ENCODE results near the gene C15orf40.
"Not testable (repeated sequence)": the region's sequence is repeated elsewhere in the genome, so short reads cannot be mapped to it uniquely, and the experiment has no call there.

The C15orf40 gene

DNA sequence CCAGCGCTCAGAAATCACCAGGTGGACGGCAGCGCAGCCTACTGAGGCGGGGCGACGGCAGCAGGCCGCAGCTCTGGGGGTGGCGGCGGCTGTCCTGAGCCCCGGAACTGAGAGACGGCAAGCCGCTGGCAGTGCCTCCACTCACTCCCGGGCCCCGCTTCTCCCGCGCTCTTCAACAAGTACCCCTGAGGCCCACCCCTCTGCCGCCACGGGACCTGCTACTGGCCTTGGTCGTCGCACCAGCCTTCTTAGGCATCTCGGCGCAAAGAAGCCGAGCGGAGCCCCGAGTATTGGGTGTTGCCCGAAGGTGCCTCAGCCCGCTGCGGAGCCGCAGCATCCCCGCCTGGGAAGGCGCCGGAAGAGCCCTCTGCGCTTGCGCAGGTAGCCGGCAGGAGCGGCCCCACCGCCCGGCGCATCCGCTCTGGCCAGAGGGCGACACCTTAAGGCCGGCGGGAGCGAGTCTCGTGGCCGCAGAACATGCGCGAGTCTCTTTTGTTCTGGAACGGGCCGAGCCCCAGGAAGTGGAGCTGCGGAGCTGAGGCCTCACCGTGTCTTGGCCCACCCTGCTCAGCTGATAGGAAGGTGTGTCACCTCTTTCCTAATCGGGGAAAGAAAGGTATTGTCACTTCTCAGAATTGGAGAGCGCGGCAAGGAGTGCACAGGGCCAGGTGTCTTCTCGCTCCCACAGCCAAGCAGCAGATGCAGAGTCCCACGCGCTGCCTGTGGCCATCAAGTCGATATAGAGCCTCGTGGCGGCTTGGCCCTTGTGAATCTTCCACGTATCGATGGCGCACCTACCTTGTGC is at the start of gene C15orf40:
Gene C15orf40, minus strand, starts transcription at position 369 of the 805 bp plus-strand sequence. Its CDS starts 32 bp downstream, at position 337.
- H3K9ac ChIP-seq (ENCODE audit: low read depth, low read length), result peak within 1 kb of the TSS; percentile 80
- no peak within 1 kb of the TSS for H3K27ac ChIP-seq (ENCODE audit: low read length)
- no peaks in the 10 kb centered on the region for H3K4me1 ChIP-seq (ENCODE audit: insufficient read depth, low read length)
- H3K9me3 ChIP-seq (ENCODE audit: insufficient read depth, low read depth, low read length), result no peaks in the 10 kb centered on the region
- no peaks in the 10 kb centered on the region for H3K27me3 ChIP-seq (ENCODE audit: insufficient read depth, low read length)
- H3K4me3 ChIP-seq (ENCODE audit: low read length), result peak within 1 kb of the TSS; percentile 71
- peaks cover 24% of the 10 kb centered on the region for H3K36me3 ChIP-seq (ENCODE audit: insufficient read depth, low read depth, low read length)

DNA sequence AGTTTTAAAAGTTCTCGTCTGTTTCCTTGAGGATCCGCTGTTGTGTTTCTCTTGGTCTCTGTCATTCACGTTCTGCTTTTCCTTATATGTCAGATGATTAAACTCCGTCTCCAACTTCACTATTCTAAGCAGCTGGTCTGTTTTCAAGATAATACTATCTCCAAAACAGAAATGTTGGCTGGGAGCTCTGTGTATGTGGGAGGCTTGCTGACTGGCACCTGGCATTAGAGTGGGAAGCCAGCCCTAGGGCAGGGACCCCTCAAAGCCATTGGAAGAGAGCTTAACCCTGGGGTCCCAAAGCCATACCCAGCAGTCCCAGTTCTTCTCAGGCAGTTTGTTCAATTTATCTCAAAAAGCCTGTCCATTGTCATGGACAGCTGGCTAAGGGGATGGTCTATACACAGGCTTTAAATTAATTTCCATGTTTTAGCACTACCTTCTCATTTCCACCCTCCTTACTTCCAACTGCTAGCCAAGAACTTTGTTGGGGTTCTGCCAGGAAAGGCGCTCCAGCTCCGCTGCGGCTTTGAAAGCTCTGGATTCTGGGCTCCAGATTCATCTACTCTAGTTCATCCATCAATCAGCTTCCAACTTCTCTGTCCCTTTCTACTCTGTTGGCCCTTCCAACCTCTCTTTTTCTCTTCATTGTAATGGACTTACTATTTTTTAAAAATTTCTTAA is 46.4 kb upstream of the C15orf40 start:
- Histone ChIP-seq H3K4me1 (ENCODE audit: insufficient read depth, low read length) (peaks cover 15% of the 10 kb centered on the region; the same call in 1 of the 2 replicates), H3K27ac (ENCODE audit: low read length) (peak overlapping the region; percentile 3), H3K9ac (ENCODE audit: low read depth, low read length) (peak overlapping the region; percentile 24; the same call in 1 of the 2 replicates), H3K36me3 (ENCODE audit: insufficient read depth, low read depth, low read length) (peaks cover 52% of the 10 kb centered on the region), H3K4me3 (ENCODE audit: low read length) (peak overlapping the region; percentile 9; the same call in 1 of the 2 replicates), H3K9me3 (ENCODE audit: insufficient read depth, low read depth, low read length) (no peaks in the 10 kb centered on the region), H3K27me3 (ENCODE audit: insufficient read depth, low read length) (no peaks in the 10 kb centered on the region)

DNA sequence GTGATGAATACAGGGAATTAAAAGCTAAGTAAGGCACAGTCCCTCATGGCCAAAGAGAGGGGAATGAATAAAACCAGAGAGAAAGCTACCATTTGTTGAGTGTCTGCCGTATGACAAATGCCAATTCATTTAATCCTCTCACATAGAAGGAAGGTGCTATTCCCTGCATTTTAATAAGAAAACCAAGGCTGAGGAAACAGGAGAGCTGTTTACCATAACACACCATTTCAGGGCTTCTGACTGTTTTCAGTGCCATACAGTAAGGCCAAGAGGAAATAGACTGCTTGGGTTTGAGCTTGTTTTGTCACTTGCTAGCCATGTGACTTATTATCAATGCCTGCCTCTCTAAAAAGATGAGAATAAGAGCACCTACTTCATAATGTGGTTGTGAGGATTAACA is 45.6 kb upstream of the C15orf40 start:
- peaks cover 15% of the 10 kb centered on the region; the same call in 1 of the 2 replicates for H3K4me1 ChIP-seq (ENCODE audit: insufficient read depth, low read length)
- H3K27ac ChIP-seq (ENCODE audit: low read length), result peak overlapping the region; percentile 51
- no peaks in the 10 kb centered on the region for H3K27me3 ChIP-seq (ENCODE audit: insufficient read depth, low read length)
- H3K9me3 ChIP-seq (ENCODE audit: insufficient read depth, low read depth, low read length), result no peaks in the 10 kb centered on the region
- peaks cover 51% of the 10 kb centered on the region for H3K36me3 ChIP-seq (ENCODE audit: insufficient read depth, low read depth, low read length)
- peak overlapping the region; percentile 9; the same call in 1 of the 2 replicates for H3K4me3 ChIP-seq (ENCODE audit: low read length)
- H3K9ac ChIP-seq (ENCODE audit: low read depth, low read length), result peak overlapping the region; percentile 24; the same call in 1 of the 2 replicates

DNA sequence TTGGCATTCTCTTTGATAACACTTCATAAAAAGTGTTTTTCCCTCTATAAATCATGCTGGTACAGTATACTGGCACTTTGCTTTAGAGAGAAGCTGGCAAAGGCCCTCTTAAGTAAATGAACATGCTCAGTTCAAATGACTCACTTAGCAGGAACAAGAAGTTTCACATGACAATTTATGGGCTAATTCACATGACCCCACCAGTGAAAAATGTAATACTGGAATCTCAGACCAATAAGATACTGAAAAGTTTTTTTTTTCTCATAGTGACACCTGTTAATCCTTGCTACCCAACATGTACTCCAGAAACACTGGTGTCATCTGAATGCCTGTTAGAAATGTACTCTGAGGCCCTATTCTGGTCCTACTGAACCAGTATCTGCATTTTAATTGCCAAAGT is 41.7 kb upstream of the C15orf40 start:
- Histone ChIP-seq H3K27ac (ENCODE audit: low read length) (no peak overlapping the region), H3K4me3 (ENCODE audit: low read length) (no peak overlapping the region), H3K9me3 (ENCODE audit: insufficient read depth, low read depth, low read length) (no peaks in the 10 kb centered on the region), H3K9ac (ENCODE audit: low read depth, low read length) (no peak overlapping the region), H3K36me3 (ENCODE audit: insufficient read depth, low read depth, low read length) (peaks cover 73% of the 10 kb centered on the region), H3K27me3 (ENCODE audit: insufficient read depth, low read length) (no peaks in the 10 kb centered on the region), H3K4me1 (ENCODE audit: insufficient read depth, low read length) (peaks cover 14% of the 10 kb centered on the region; the same call in 1 of the 2 replicates)

DNA sequence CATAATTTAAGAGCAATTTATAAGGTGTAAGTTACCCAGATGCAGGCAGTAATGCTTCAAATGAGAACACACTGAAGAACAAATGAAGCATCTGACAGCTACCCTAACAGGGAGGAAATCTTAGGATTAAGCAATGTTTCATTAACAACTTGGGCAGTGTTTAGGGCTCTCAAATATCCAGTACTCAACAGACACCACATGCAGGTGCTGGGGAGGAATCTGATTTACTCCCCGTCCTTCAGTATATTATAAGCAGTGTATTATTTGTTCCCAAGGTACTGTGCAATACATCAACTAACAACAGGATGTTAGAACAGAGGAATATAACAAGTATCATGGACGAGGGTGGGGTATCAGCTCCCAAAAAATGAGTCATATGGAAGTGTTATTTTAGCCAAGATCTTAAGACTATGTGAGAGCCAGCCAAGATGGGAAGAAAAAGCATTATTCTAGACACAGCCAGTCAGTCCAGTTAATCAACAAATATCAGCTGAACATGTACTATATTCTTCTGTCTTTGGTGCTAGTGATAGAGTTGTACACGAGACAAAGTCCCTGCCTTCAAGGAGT is 35.2 kb upstream of the C15orf40 start:
- Histone ChIP-seq H3K4me1 (ENCODE audit: insufficient read depth, low read length) (no peaks in the 10 kb centered on the region), H3K36me3 (ENCODE audit: insufficient read depth, low read depth, low read length) (peaks cover 81% of the 10 kb centered on the region), H3K27me3 (ENCODE audit: insufficient read depth, low read length) (no peaks in the 10 kb centered on the region), H3K9ac (ENCODE audit: low read depth, low read length) (no peak overlapping the region), H3K4me3 (ENCODE audit: low read length) (no peak overlapping the region), H3K27ac (ENCODE audit: low read length) (no peak overlapping the region), H3K9me3 (ENCODE audit: insufficient read depth, low read depth, low read length) (no peaks in the 10 kb centered on the region)

DNA sequence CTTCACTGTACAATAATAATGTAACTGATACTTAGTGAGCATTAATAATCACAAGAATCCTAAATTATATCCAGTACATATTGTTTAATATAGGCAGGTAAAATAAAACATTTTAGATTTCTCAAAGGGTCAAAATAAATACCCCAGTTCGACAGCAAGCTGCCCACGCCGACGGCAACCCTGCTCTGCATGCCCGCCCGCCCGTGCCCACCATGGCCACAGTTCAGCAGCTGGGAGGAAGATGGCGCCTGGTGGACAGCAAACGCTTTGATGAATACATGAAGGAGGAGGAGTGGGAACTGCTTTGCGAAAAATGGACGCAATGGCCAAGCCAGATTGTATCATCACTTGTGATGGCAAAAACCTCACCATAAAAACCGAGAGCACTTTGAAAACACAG is 32.7 kb upstream of the C15orf40 start:
- H3K9ac ChIP-seq (ENCODE audit: low read depth, low read length), result no peak overlapping the region
- peaks cover 86% of the 10 kb centered on the region for H3K36me3 ChIP-seq (ENCODE audit: insufficient read depth, low read depth, low read length)

DNA sequence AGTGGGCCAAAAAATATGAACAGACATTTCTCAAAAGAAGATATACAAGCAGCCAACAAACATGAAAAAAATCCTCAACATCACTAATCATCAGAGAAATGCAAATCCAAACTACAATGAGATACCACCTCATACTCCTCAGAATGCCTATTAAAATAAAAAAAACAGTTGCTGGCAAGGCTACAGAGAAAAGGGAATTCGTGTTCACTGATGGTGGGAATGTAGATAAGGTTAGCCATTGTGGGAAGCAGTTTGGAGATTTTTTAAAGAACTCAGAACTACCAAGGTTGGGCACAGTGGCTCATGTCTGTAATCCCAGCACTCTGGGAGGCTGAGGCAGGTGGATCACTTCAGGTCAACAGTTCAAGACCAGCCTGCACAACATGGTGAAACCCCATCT is 27.8 kb upstream of the C15orf40 start:
- Histone ChIP-seq H3K9me3 (ENCODE audit: insufficient read depth, low read depth, low read length) (no peaks in the 10 kb centered on the region), H3K4me1 (ENCODE audit: insufficient read depth, low read length) (no peaks in the 10 kb centered on the region), H3K27ac (ENCODE audit: low read length) (no peak overlapping the region), H3K4me3 (ENCODE audit: low read length) (no peak overlapping the region), H3K27me3 (ENCODE audit: insufficient read depth, low read length) (no peaks in the 10 kb centered on the region), H3K9ac (ENCODE audit: low read depth, low read length) (no peak overlapping the region), H3K36me3 (ENCODE audit: insufficient read depth, low read depth, low read length) (peaks cover 61% of the 10 kb centered on the region)

More for the DNA sequence above, 32.7 kb upstream of the C15orf40 start:
- H3K4me1 ChIP-seq (ENCODE audit: insufficient read depth, low read length), result no peaks in the 10 kb centered on the region
- no peak overlapping the region for H3K4me3 ChIP-seq (ENCODE audit: low read length)
- no peak overlapping the region for H3K27ac ChIP-seq (ENCODE audit: low read length)
- H3K27me3 ChIP-seq (ENCODE audit: insufficient read depth, low read length), result no peaks in the 10 kb centered on the region
- H3K9me3 ChIP-seq (ENCODE audit: insufficient read depth, low read depth, low read length), result no peaks in the 10 kb centered on the region

DNA sequence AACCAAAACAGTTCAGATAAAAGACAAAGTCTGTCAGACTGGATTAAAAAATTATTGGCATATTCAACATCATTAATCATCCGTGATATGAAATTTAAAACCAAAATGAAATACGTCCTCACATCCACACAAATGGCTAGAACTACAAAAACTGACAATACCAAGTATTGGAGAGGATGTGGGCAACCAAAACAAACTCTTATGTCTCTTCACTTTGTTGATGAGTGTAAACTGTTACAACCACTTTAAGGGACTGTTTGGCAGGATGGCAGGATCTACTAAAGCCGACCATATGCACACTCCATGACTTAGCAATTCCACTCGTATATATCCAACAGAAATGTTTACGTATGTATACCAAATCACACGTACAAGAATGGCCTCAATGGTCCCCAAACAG is 24.8 kb upstream of the C15orf40 start:
- no peaks in the 10 kb centered on the region for H3K4me1 ChIP-seq (ENCODE audit: insufficient read depth, low read length)

DNA sequence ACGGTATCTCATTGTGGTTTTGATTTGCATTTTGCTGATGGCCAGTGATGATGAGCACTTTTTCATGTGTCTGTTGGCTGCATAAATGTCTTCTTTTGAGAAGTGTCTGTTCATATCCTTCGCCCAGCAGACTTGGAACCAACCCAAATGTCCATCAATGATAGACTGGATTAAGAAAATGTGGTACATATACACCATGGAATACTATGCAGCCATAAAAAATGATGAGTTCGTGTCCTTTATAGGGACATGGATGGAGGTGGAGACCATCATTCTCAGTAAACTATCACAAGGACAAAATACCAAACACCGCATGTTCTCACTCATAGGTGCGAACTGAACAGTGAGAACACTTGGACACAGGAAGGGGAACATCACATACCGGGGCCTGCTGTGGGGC is 19.8 kb upstream of the C15orf40 start:
- H3K27ac ChIP-seq (ENCODE audit: low read length); H3K9me3 ChIP-seq (ENCODE audit: insufficient read depth, low read depth, low read length); H3K27me3 ChIP-seq (ENCODE audit: insufficient read depth, low read length); H3K4me1 ChIP-seq (ENCODE audit: insufficient read depth, low read length); H3K9ac ChIP-seq (ENCODE audit: low read depth, low read length); H3K4me3 ChIP-seq (ENCODE audit: low read length): not testable (repeated sequence)
- H3K36me3 ChIP-seq (ENCODE audit: insufficient read depth, low read depth, low read length), result peaks cover 45% of the 10 kb centered on the region

More for the DNA sequence above, 24.8 kb upstream of the C15orf40 start:
- Histone ChIP-seq H3K27me3 (ENCODE audit: insufficient read depth, low read length) (no peaks in the 10 kb centered on the region), H3K27ac (ENCODE audit: low read length) (no peak overlapping the region), H3K9ac (ENCODE audit: low read depth, low read length) (no peak overlapping the region), H3K9me3 (ENCODE audit: insufficient read depth, low read depth, low read length) (no peaks in the 10 kb centered on the region), H3K36me3 (ENCODE audit: insufficient read depth, low read depth, low read length) (peaks cover 47% of the 10 kb centered on the region), H3K4me3 (ENCODE audit: low read length) (no peak overlapping the region)

DNA sequence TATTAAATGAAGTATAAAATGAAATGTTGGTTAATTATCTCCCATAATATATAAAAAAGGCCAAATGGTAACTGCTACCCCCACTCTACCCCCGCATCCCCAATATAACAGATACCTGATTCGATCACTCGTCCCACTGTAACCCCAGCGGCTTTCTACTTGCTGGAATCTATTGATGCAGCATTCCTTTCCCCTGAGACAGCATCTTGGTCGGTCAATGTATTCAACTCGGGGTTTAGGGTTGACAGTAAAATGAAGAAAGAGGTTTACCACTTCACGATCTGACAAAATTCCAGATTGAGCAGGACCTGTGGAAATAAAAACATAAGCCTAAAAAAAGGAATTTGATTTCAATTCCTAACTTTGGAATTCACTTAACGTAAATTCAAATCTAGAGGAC is 18.6 kb upstream of the C15orf40 start:
- no peaks in the 10 kb centered on the region for H3K27me3 ChIP-seq (ENCODE audit: insufficient read depth, low read length)
- H3K4me3 ChIP-seq (ENCODE audit: low read length), result no peak overlapping the region
- H3K9me3 ChIP-seq (ENCODE audit: insufficient read depth, low read depth, low read length), result no peaks in the 10 kb centered on the region
- no peak overlapping the region for H3K9ac ChIP-seq (ENCODE audit: low read depth, low read length)
- peaks cover 5% of the 10 kb centered on the region; the same call in 1 of the 2 replicates for H3K4me1 ChIP-seq (ENCODE audit: insufficient read depth, low read length)
- H3K27ac ChIP-seq (ENCODE audit: low read length), result no peak overlapping the region
- H3K36me3 ChIP-seq (ENCODE audit: insufficient read depth, low read depth, low read length), result peaks cover 49% of the 10 kb centered on the region

DNA sequence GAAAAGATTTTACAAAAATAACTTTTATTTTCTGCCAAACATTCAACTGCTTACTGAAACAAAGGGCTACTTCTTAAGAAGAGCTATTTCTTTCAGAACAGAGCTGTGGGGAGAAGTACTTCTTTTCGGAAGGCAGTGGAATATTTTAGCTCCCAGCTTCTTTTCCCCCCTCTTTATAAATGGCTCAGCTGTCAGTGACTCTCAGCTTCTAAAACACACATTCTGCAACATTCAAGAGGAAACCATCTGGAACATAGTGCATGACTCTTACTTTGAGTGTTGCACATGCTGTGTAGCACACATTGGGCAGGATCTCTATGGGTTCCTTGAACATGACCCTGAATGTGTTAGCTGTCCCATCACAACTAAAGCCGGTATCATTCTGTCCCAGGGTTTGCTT is 7.0 kb upstream of the C15orf40 start:
- no peak overlapping the region for H3K4me3 ChIP-seq (ENCODE audit: low read length)
- peaks cover 46% of the 10 kb centered on the region for H3K36me3 ChIP-seq (ENCODE audit: insufficient read depth, low read depth, low read length)

More for the DNA sequence above, 7.0 kb upstream of the C15orf40 start:
- Histone ChIP-seq H3K4me1 (ENCODE audit: insufficient read depth, low read length) (no peaks in the 10 kb centered on the region), H3K27me3 (ENCODE audit: insufficient read depth, low read length) (no peaks in the 10 kb centered on the region), H3K9me3 (ENCODE audit: insufficient read depth, low read depth, low read length) (no peaks in the 10 kb centered on the region), H3K9ac (ENCODE audit: low read depth, low read length) (no peak overlapping the region), H3K27ac (ENCODE audit: low read length) (no peak overlapping the region)

Data from iPS-20b (cell line).